Neural cell (in vitro differentiated cells): Measurements from ENCODE around the gene GPR3.

Source experiments
- CTCF ChIP-seq: fragments of 450-650 bp; IDR thresholded peaks from 2 replicates; pipeline ENCODE4 v1.5.1; 2014; ENCODE audit warnings: antibody characterized with exemption, mild to moderate bottlenecking, moderate library complexity; ENCODE audit not compliant: poor library complexity, severe bottlenecking
- POLR2AphosphoS5 ChIP-seq: IDR thresholded peaks from 2 replicates; pipeline ENCODE4 v1.6.1; 2012

- TF ChIP-seq POLR2AphosphoS5, result no peak
- TF ChIP-seq CTCF, result no peak
Measured at GRCh38 chr1:27342778-27343638, 49.4 kb upstream of the GPR3 start.
